Measurements from ENCODE around the gene ENOSF1. TPM values are rescaled to one million over a fixed set of nuclear protein-coding genes. Genes with fewer than 3 reads are reported as not detected.

The ENOSF1 gene
- total and polyA plus RNA-seq, 2 of the 4 experiments (the other 2 are of a cell fraction) = 12.2 to 12.6 TPM

DNA sequence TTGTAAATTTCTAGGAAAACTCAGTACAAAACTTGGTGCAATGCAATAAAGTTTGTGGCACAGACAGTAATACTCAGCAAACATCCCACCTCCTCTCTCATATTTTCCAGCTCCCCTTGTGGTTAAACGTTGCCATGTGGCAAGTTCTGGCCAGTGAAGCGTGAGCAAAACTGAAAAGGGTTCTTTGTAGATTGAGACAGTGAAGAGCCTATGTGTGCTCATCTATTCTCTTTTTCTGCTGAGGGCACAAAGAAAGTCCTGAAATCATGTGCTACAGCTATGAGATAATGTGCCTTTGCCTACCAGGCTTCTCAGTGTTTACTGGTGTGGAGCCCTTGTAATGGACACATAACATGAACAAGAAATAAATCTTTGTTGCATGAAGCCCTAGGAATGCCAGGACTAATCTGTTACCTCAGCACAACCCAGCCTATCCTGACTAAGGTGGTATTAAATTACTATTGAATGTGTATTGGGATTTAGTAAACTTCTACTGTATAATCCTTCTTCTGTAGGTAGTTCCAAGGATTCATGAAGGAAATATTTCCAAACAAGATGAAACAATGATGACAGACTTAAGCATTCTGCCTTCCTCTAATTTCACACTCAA, 67.9 kb downstream of the ENOSF1 start:
- no peak overlapping the region for H2BK120ac ChIP-seq (ENCODE audit: low read depth, low read length)
- dilution Hi-C loops (cut with HindIII; ENCODE audit: low sequenced_read_pairs, unreplicated experiment) = no loop called here
- H3K79me1 ChIP-seq (ENCODE audit: low read depth in 1 of 2, low read length in 2 of 2) = no peaks in the 10 kb centered on the region
- H2AK9ac ChIP-seq (replicated peaks; ENCODE audit: low read depth, low read length, poor library complexity) = no peak overlapping the region
- H3K9me1 ChIP-seq (ENCODE audit: insufficient read depth, low read length) = no peaks in the 10 kb centered on the region
- no TSS peak for BruUV-seq (replicated peaks)
- no peaks in the 10 kb centered on the region for H3K9me3 ChIP-seq (ENCODE audit: control insufficient read depth, insufficient read depth, low read length)
- ChIA-PET POLR2A (ENCODE audit: unreplicated experiment) (no interaction called here), CTCF (no interaction called here)
- H2BK15ac ChIP-seq (ENCODE audit: low read depth, low read length) = no peak overlapping the region
- no peak overlapping the region for H2BK5ac ChIP-seq (ENCODE audit: low read depth, low read length, poor library complexity, severe bottlenecking)
- no peak overlapping the region for H3K27ac ChIP-seq (ENCODE audit: insufficient read depth, low read length)
- no peak overlapping the region for H4K8ac ChIP-seq (ENCODE audit: low read depth in 2 of 2, low read length in 2 of 2)
- no peak overlapping the region for H3K4ac ChIP-seq (ENCODE audit: low read depth, low read length)
- H3K9ac ChIP-seq (ENCODE audit: low read depth, low read length) = no peak overlapping the region
- no peaks in the 10 kb centered on the region for H4K20me1 ChIP-seq (ENCODE audit: insufficient read depth, low read length)
- no peaks in the 10 kb centered on the region; the same call in 1 of the 2 replicates for H3K4me1 ChIP-seq (ENCODE audit: control insufficient read depth, insufficient read depth, low read length)
- H3K23ac ChIP-seq (ENCODE audit: low read depth, low read length) = no peak overlapping the region
- ATAC-seq (ENCODE audit: low read depth) (no peak), DNase-seq (no peak)
- H4K91ac ChIP-seq (ENCODE audit: insufficient read depth, low read depth, low read length) = no peak overlapping the region
- no peak overlapping the region for H3K56ac ChIP-seq (ENCODE audit: extremely low read depth, insufficient read depth, low read length)
- no peak overlapping the region for H2AFZ ChIP-seq (replicated peaks; ENCODE audit: low read length, poor library complexity)
- H3K27me3 ChIP-seq (ENCODE audit: control insufficient read depth, insufficient read depth, low read length) = peaks cover 6% of the 10 kb centered on the region
- H4K5ac ChIP-seq (ENCODE audit: low read depth, low read length) = no peak overlapping the region
- H3K36me3 ChIP-seq (ENCODE audit: control insufficient read depth, insufficient read depth, low read length) = no peaks in the 10 kb centered on the region
- intact Hi-C loops (cut with micrococcal nuclease) = no loop called here
- TF ChIP-seq CTCF (conservative IDR thresholded peaks at IDR 0.05; ENCODE audit: low read depth, low read length) (no peak), CEBPB (IDR thresholded peaks at IDR 0.05; ENCODE audit: low read depth, low read length) (no peak), RAD21 (IDR thresholded peaks at IDR 0.05; ENCODE audit: low read length) (no peak), RCOR1 (IDR thresholded peaks at IDR 0.05; ENCODE audit: insufficient replicate concordance, low read length) (no peak), MAFK (IDR thresholded peaks at IDR 0.05; ENCODE audit: low read depth, low read length) (no peak), MXI1 (IDR thresholded peaks at IDR 0.05; ENCODE audit: borderline replicate concordance, low read depth, low read length) (no peak), MAZ (IDR thresholded peaks at IDR 0.05; ENCODE audit: borderline replicate concordance, low read depth, low read length) (no peak), BHLHE40 (IDR thresholded peaks at IDR 0.05; ENCODE audit: low read depth, low read length) (no peak), CHD1 (IDR thresholded peaks at IDR 0.05; ENCODE audit: low read depth, low read length) (no peak), POLR2A (IDR thresholded peaks at IDR 0.05; ENCODE audit: low read depth, low read length) (no peak), NFE2L2 (IDR thresholded peaks at IDR 0.05; ENCODE audit: low read depth, low read length) (no peak)
- H3K18ac ChIP-seq (ENCODE audit: low read depth, low read length) = no peak overlapping the region
- no peak overlapping the region for H2BK20ac ChIP-seq (ENCODE audit: low read depth, low read length)
- no peak overlapping the region for H3K14ac ChIP-seq (replicated peaks; ENCODE audit: low read depth, low read length)
- in situ Hi-C loops (cut with MboI; ENCODE audit: low sequenced_read_pairs) = no loop called here
- H3K4me3 ChIP-seq (ENCODE audit: insufficient read depth, low read depth, low read length) = no peak overlapping the region
- no peak overlapping the region for H3K4me2 ChIP-seq (ENCODE audit: low read depth, low read length)
- WGBS, 2 experiments (ENCODE audit: extremely low coverage in 2 of 2, insufficient read length in 1 of 2) = no CpG with 5 or more reads among the region's 2 CpGs
- H2AK5ac ChIP-seq (ENCODE audit: low read depth, low read length) = no peak overlapping the region
